GM21576 (cell line): ENCODE data around the gene SLC10A6.

Experiments used
- ATAC-seq: cut with Tn5 transposase; IDR thresholded peaks from one replicate; pipeline ENCODE4 v1.9.1; 2021; ENCODE audit warnings: mild to moderate bottlenecking, moderate library complexity; ENCODE audit not compliant: unreplicated experiment

Gene SLC10A6

DNA sequence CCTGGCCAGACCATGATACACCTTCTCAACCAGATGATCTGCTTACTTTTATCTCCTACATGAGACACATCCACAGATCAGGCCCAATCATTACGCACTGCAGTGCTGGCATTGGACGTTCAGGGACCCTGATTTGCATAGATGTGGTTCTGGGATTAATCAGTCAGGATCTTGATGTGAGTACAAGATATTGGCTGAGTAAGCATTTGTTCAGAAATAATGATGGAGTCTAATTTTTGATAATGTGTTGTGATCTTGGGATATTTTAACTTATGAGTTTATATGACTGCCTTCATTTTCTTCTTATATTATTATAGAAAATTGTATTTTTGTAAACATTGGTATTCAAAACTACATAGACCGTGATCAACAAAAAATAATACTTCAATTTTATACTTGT is 39.4 kb downstream of the SLC10A6 start:
- ATAC-seq = no peak

DNA sequence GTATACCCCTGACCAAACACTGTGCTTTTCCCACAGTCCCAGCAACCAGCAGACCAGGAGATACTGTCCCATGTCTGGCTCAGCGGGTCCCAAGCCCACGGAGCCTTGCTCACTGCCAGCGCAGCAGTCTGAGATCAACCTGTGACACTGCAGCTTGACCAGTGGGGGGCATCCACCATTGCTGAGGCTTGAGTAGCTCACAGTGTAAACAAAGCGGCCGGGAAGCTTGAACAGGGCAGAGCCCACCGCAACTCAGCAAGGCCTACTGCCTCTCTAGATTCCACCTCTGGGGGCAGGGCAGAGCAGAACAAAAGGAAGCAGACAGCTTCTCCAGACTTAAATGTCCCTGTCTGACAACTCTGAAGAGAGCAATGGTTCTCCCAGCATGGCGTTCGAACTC is 58.1 kb downstream of the SLC10A6 start:
- no peak for ATAC-seq

DNA sequence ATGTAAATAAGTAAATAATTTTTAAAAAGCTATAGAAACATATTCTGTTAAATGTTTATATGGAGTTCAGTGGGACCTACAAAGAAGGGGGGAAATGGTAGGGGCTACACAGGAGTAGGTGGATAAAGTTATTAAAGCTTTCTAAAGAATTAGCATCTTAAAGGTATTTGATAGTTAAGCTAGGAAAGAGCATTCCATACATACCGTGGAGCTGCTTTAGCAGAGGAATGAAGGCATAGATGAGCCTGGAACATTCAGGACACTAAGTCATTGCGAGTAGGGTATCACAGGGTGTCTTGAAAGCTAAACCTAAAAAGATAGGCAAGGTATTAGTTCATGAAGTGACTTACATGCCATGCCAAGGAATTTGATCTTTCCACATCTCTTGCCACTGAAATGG is 60.4 kb downstream of the SLC10A6 start:
- no peak for ATAC-seq

DNA sequence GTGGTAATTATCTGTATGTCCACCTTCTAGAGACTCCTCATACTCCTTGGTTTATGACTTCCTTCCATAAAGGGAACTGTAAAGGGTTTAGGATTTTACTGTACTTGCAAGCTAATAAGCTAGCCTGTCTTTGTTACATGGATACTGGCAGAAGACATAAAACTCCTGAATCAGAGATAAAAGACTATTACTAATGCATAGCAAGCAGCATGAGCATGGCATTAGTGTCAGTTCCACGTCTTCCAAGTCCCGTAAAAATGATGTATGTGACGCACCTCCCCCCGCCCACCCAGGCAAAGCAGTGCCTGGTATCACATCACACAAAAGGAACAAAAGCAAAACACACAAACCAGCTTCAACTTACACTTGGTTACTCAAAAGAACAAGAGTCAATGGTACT is 71.0 kb downstream of the SLC10A6 start:
- ATAC-seq = no peak

DNA sequence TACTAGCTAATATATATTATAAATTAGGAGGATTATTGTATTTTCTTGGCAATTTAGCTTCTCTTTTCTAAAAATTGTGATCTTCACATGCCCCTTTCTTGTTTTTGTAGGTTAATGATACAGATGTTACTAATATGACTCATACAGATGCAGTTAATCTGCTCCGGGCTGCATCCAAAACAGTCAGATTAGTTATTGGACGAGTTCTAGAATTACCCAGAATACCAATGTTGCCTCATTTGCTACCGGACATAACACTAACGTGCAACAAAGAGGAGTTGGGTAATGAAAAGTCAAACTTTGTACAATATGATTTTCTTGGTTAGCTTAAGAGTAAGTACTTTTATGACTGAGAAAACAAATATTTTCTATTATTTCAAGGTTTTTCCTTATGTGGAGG is 74.1 kb downstream of the SLC10A6 start:
- ATAC-seq = no peak
